ENCODE data around the gene UTF1. TPM values are rescaled to one million over a fixed set of nuclear protein-coding genes. Genes with fewer than 3 reads are reported as not detected.

UTF1 gene
- total and polyA plus RNA-seq, 5 donors = not detected

DNA sequence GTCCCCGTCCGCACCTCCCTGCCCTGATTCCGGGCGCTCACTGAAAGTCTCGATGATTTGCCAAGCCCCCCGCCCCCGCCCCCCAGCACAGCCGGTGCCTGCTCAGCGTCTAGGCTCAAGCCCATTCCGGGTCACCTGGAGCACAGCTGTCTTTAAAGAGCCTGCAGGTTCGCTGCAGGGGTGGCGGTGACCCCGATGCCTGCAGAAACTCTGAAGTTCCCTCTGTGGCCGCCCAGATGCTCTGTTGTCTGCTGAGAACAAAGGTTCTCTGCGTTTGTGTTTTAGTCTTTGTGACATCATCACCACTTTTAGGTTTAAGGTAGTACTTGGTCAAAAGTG lies 8.4 kb downstream of the UTF1 start:
- H3K9me3 ChIP-seq (ENCODE audit: control insufficient read depth, low read length) = no peaks in the 10 kb centered on the region
- no peaks in the 10 kb centered on the region for H3K27me3 ChIP-seq (ENCODE audit: control insufficient read depth, insufficient read depth)
- H3K4me3 ChIP-seq (ENCODE audit: low read length) = no peak overlapping the region
- WGBS = 29% methylated on average over 15 of the region's 15 CpGs
- no peak overlapping the region for H3K27ac ChIP-seq (ENCODE audit: low read length)
- DNase-seq = peak in 1 of 3 donors; percentile 29
- no peaks in the 10 kb centered on the region for H3K4me1 ChIP-seq (ENCODE audit: control insufficient read depth, insufficient read depth, low read length)
- intact Hi-C loops (cut with DNase I) = no loop called here
- no peak for ATAC-seq

DNA sequence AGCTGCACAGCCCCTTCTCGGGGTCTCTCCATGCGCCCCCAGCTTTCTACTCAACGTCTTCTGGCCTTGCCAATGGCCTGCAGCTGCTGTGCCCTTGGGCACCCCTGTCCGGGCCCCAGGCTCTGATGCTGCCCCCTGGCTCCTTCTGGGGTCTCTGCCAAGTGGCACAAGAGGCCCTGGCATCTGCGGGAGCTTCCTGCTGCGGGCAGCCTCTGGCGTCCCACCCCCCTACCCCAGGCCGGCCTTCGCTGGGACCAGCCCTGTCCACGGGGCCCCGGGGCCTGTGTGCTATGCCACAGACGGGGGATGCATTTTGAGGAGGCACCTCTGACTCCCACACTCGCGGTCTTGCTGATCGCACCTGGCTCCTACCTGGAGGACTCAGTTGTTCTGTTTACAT lies 10.0 kb downstream of the UTF1 start:
- WGBS = 69% methylated on average over 15 of the region's 15 CpGs
- no peaks in the 10 kb centered on the region for H3K4me1 ChIP-seq (ENCODE audit: control insufficient read depth, insufficient read depth, low read length)
- intact Hi-C loops (cut with DNase I) = no loop called here
- H3K27ac ChIP-seq (ENCODE audit: low read length) = no peak overlapping the region
- H3K27me3 ChIP-seq (ENCODE audit: control insufficient read depth, insufficient read depth) = no peaks in the 10 kb centered on the region
- H3K4me3 ChIP-seq (ENCODE audit: low read length) = no peak overlapping the region
- H3K9me3 ChIP-seq (ENCODE audit: control insufficient read depth, low read length) = no peaks in the 10 kb centered on the region
- no peak for ATAC-seq
- peak in 2 of 3 donors; percentile 37 to 58 for DNase-seq

DNA sequence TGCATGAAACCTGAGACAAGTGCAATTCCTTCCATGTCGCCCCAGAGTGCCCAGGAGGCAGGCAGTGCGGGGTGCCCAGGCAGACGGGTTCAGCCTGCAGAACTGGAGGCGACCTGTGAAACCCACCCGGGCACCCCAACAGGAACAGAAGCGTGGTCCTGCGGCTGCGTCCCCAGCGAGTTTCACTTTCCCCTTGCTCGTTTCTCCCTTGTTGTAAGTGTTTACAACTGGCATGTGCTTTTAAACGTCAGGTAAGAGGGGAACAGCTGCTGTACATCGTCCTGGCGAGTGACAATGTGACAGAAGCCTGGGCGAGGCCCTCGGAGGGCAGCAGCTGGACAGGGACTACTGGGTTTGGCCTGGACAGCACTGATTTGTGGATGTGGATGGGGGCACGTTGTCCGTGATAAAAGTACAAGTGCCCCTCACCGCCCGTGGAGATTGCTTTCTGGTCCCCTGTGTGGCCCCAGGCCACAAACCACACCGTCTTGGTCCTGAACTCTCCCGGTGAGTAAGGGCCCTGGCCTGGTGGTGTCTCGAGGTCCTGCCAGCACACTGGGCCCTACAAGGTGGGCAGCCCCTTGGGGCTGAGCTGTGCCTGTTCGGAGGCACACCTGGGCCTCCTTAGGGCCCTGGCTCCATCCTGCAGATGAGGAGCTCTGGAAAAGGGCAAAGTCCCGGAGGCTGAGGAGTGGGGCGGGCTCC lies 11.6 kb downstream of the UTF1 start:
- H3K4me1 ChIP-seq (ENCODE audit: control insufficient read depth, insufficient read depth, low read length) = no peaks in the 10 kb centered on the region
- H3K4me3 ChIP-seq (ENCODE audit: low read length) = no peak overlapping the region

DNA sequence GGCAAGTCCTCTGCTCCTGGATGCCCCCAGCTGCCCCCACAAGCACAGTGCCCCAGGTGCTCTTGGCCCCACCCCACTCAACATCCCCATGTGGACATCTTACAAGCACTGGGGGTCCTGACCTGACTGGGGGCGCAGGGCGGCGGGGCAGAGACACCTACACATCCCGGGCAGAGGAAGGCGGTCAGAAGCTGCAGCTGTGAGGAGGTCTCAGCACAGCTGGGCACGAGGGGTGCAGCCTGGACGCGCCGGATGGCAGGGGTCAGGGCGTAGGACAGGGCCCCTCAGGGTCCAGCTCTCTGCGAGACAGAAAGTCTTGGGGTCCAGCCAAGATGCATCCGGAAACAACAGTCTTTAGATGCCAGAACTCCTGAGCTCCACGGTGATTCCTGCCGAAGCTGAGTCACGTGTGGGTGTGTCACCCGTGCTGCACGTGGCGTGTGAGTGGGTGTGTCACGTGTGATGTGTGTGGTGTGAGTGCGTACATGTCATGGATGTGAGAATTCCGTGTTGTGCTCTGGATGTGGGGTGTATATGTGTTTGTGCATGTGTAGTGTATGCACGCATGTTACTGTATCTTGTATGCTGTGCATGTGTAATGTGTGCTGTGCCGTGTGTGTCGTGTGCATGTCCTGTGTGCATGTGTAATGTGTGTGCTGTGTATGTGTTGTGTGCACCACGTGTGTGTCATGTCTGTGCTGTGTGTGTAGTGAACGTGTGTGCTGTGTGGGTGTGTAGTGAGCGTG lies 12.8 kb downstream of the UTF1 start:
- Histone ChIP-seq H3K4me1 (ENCODE audit: control insufficient read depth, insufficient read depth, low read length) (no peaks in the 10 kb centered on the region), H3K27ac (ENCODE audit: low read length) (no peak overlapping the region), H3K27me3 (ENCODE audit: control insufficient read depth, insufficient read depth) (no peaks in the 10 kb centered on the region), H3K9me3 (ENCODE audit: control insufficient read depth, low read length) (no peaks in the 10 kb centered on the region), H3K4me3 (ENCODE audit: low read length) (no peak overlapping the region)
- ATAC-seq (no peak), DNase-seq (peak in 2 of 3 donors; percentile 33)
- intact Hi-C loops (cut with DNase I) = no loop called here
- 69% methylated on average over 27 of the region's 27 CpGs for WGBS

More for the DNA sequence above, 11.6 kb downstream of the UTF1 start:
- no peak overlapping the region for H3K27ac ChIP-seq (ENCODE audit: low read length)
- no peaks in the 10 kb centered on the region for H3K9me3 ChIP-seq (ENCODE audit: control insufficient read depth, low read length)
- 66% methylated on average over 25 of the region's 25 CpGs for WGBS
- DNase-seq (peak in 2 of 3 donors; percentile 35 to 39), ATAC-seq (no peak)
- H3K27me3 ChIP-seq (ENCODE audit: control insufficient read depth, insufficient read depth) = no peaks in the 10 kb centered on the region
- intact Hi-C loops (cut with DNase I) = no loop called here

DNA sequence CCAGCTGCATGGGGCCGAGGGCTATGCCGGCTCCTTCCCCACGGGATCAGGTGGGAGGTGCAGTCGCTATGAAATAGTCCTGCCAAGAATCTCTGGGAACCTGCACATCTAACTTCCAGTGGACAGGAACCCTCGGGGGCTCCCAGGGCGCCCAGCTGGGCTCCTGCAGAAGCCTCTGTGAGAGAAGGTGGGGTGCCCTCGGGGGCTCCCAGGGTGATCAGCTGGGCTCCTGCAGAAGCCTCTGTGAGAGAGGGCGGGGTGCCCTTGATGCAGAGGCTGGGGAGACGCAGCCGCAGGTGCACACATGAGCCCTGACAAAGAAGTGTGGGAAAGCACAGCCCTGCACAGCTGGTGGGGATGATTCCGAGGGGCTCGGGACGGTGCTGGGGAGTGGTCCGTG lies 13.6 kb downstream of the UTF1 start:
- Histone ChIP-seq H3K4me1 (ENCODE audit: control insufficient read depth, insufficient read depth, low read length) (no peaks in the 10 kb centered on the region), H3K4me3 (ENCODE audit: low read length) (no peak overlapping the region), H3K27me3 (ENCODE audit: control insufficient read depth, insufficient read depth) (no peaks in the 10 kb centered on the region), H3K27ac (ENCODE audit: low read length) (no peak overlapping the region), H3K9me3 (ENCODE audit: control insufficient read depth, low read length) (no peaks in the 10 kb centered on the region)
- intact Hi-C loops (cut with DNase I) = no loop called here
- DNase-seq (peak in 2 of 3 donors; percentile 33 to 39), ATAC-seq (no peak)
- WGBS = 70% methylated on average over 14 of the region's 14 CpGs

DNA sequence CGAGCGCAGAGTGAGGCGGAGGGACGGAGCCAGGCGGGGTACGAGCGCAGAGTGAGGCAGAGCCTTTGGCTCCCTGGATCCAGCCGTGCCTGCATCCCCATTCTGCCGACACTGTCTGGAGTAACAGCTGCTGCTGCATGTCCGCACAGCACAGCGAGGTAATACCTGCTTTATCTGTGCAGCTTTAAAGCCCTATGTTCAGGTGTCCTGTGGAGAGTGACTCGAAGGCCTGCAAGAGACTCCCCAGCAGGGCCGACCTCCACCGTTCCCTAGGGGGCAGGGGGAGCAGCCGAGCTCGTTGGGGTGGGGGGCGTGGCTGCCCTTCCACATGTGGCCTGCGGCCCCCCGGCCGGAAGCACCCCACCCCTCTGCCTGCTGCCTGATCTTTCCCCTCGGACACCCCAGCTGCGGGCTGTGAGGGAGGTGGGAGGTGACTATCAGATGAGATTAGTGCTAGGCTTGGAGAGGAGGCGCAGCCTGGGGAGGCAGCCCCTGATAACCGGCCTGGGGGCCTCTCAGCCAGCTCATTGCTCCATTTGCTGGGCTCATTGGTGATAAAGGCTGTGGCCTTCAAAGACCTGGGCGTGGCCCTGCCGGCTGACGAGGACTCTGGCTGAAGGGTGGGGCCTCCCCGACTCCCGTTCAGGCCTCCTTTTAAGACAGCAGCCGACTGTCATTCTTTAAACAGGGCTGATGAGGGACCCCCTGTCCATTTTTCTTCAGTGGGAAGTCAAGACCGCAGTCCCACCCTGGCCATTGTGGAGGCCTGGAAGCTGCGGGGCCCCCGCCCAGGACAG lies 15.6 kb downstream of the UTF1 start:
- no peaks in the 10 kb centered on the region for H3K4me1 ChIP-seq (ENCODE audit: control insufficient read depth, insufficient read depth, low read length)
- H3K27ac ChIP-seq (ENCODE audit: low read length) = no peak overlapping the region
- intact Hi-C loops (cut with DNase I) = no loop called here
- H3K27me3 ChIP-seq (ENCODE audit: control insufficient read depth, insufficient read depth) = no peaks in the 10 kb centered on the region
- DNase-seq (peak in 2 of 3 donors; percentile 32 to 61), ATAC-seq (no peak)
- H3K4me3 ChIP-seq (ENCODE audit: low read length) = no peak overlapping the region
- H3K9me3 ChIP-seq (ENCODE audit: control insufficient read depth, low read length) = no peaks in the 10 kb centered on the region
- 49% methylated on average over 33 of the region's 33 CpGs for WGBS

DNA sequence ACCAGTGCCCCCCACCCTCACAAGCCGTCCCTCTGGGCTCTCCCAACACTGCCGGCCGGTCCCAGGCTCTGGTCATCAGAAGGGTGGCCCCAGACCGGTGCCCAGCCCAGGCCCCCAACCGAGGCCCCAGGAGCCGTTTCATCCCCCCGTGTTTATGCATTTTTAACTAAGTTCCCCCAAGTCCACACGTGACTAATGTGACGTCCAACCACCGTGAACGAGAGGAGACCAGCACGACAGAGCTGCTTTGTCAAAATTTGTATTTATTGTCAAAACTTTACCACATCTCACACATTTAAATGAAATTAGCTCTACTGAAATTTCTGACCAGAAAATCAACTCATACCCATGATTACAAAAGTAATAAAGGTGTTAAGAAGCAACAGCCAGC lies 16.2 kb downstream of the UTF1 start:
- H3K4me1 ChIP-seq (ENCODE audit: control insufficient read depth, insufficient read depth, low read length) = no peaks in the 10 kb centered on the region
- intact Hi-C loops (cut with DNase I) = no loop called here
- 53% methylated on average over 12 of the region's 12 CpGs for WGBS
- no peak for DNase-seq
- H3K4me3 ChIP-seq (ENCODE audit: low read length) = no peak overlapping the region
- no peaks in the 10 kb centered on the region for H3K9me3 ChIP-seq (ENCODE audit: control insufficient read depth, low read length)
- no peak for ATAC-seq
- H3K27me3 ChIP-seq (ENCODE audit: control insufficient read depth, insufficient read depth) = no peaks in the 10 kb centered on the region
- no peak overlapping the region for H3K27ac ChIP-seq (ENCODE audit: low read length)

GRCh38 chr10:133247681-133248333 lies 17.8 kb downstream of the UTF1 start:
- 56% methylated on average over 36 of the region's 36 CpGs for WGBS
- H3K4me1 ChIP-seq (ENCODE audit: control insufficient read depth, insufficient read depth, low read length) = no peaks in the 10 kb centered on the region
- DNase-seq (no peak), ATAC-seq (peak in 1 of 2 donors; percentile 26)
- no peaks in the 10 kb centered on the region for H3K27me3 ChIP-seq (ENCODE audit: control insufficient read depth, insufficient read depth)
- H3K4me3 ChIP-seq (ENCODE audit: low read length) = no peak overlapping the region
- H3K9me3 ChIP-seq (ENCODE audit: control insufficient read depth, low read length) = no peaks in the 10 kb centered on the region
- no peak overlapping the region for H3K27ac ChIP-seq (ENCODE audit: low read length)
- intact Hi-C loops (cut with DNase I) = no loop called here

GRCh38 chr10:133248334-133248715 lies 18.3 kb downstream of the UTF1 start:
- intact Hi-C loops (cut with DNase I) = no loop called here
- no peak for DNase-seq
- ATAC-seq = no peak
- H3K4me1 ChIP-seq (ENCODE audit: control insufficient read depth, insufficient read depth, low read length) = no peaks in the 10 kb centered on the region
- WGBS = 78% methylated on average over 12 of the region's 12 CpGs
- no peak overlapping the region for H3K27ac ChIP-seq (ENCODE audit: low read length)
- H3K4me3 ChIP-seq (ENCODE audit: low read length) = no peak overlapping the region
- no peaks in the 10 kb centered on the region for H3K9me3 ChIP-seq (ENCODE audit: control insufficient read depth, low read length)
- H3K27me3 ChIP-seq (ENCODE audit: control insufficient read depth, insufficient read depth) = no peaks in the 10 kb centered on the region

- Histone ChIP-seq H3K4me1 (ENCODE audit: control insufficient read depth, insufficient read depth, low read length) (no peaks in the 10 kb centered on the region), H3K27me3 (ENCODE audit: control insufficient read depth, insufficient read depth) (no peaks in the 10 kb centered on the region), H3K9me3 (ENCODE audit: control insufficient read depth, low read length) (no peaks in the 10 kb centered on the region), H3K27ac (ENCODE audit: low read length) (no peak overlapping the region), H3K4me3 (ENCODE audit: low read length) (no peak overlapping the region)
- WGBS = 70% methylated on average over 21 of the region's 21 CpGs
- ATAC-seq = no peak
- intact Hi-C loops (cut with DNase I) = no loop called here
- DNase-seq = no peak
These were observed 19.2 kb downstream of the UTF1 start for GRCh38 chr10:133249094-133249780.

Data from right cardiac atrium (tissue), 5 donors.